ENCODE measurements around the gene MRPL20. TPM values are rescaled to one million over a fixed set of nuclear protein-coding genes. Genes with fewer than 3 reads are reported as not detected.

The MRPL20 gene
- total RNA-seq, 4 donors from 2014 or later: 106 to 170 (median 136) TPM

DNA sequence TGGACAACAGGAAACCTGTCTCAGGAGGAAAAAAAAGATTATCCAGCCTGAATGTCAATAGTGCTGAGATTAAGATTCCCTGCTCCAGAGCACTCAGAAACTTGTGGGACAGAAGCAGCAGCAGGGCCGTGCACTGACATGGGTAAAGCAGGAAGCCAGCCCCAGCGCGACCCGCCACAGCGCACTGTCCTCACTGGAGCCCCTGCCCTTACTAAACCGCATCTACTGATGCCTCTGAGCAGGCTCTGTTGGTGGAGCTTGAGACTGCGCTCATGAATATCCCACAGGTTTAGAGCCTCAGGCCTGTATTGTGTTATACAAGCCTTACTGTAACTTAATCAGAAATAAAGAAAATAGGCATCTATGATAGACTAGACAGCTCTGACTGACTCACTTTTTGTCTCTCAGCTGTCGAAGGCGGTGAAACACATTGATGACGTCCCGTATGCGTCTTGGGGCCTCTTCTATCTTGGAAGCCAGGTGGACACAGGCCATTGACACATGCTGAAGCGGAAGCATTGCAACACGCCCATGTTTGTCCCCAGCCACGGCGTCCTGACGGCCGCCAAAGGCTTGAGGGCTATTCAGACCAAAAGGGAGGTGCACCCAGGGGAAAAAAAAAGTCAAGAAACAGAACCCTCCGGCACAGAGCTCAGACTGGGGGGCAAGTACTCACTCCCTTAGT, 9.1 kb downstream of the MRPL20 start:
- DNase-seq (ENCODE audit: low spot score): no peak
- no peak for ATAC-seq (ENCODE audit: low FRiP score)
- TF ChIP-seq CTCF (IDR thresholded peaks at IDR 0.05): no peak

DNA sequence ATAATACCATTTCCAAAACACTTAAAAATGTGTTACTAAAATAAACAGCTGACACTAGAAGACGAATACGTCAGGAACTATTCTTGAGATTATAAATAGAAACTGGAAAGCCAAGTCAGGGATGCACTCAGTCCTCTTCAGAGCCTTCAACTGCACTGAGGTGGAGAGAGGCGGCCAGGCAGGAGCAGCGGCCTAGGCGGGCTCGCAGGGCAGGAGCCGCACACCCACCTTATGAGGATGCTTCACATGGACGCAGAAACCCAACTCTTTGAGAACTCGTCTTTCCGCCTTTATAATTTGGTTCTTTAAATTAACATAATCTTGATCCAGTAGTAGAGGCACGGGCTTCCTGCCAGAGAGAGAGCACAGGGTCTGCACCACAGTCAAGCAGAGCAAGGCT, 11.9 kb downstream of the MRPL20 start:
- ATAC-seq (ENCODE audit: low FRiP score) (no peak), DNase-seq (ENCODE audit: low spot score) (no peak)
- no peak for TF ChIP-seq CTCF (IDR thresholded peaks at IDR 0.05)

- ATAC-seq (ENCODE audit: low FRiP score) (no peak), DNase-seq (ENCODE audit: low spot score) (no peak)
- no peak for TF ChIP-seq CTCF (IDR thresholded peaks at IDR 0.05)
These were observed 13.0 kb downstream of the MRPL20 start for GRCh38 chr1:1394116-1394515.

GRCh38 chr1:1393428-1393827, 13.7 kb downstream of the MRPL20 start:
- ATAC-seq (ENCODE audit: low FRiP score): no peak
- no peak for TF ChIP-seq CTCF (IDR thresholded peaks at IDR 0.05)

DNA sequence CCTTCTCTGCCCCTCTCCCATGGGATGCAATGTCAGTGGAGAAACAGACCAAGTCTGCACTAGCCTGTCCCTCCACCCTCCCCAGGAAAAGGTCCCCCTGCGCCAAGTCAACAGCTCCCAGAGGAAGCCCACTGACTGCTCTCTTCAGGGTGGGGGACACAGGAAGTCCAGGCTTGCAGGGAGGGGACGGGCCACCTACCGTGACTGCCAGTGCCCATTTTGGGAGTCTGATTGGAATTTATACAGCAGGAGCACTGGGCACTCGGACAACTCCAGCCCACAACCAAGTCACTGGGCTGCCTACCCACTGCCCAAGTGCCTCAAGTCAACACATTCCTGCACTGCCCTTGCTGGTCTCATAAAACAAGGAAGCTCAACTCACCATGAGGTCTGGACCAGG, 14.1 kb downstream of the MRPL20 start:
- DNase-seq (ENCODE audit: low spot score): no peak
- ATAC-seq (ENCODE audit: low FRiP score): no peak
- TF ChIP-seq CTCF (IDR thresholded peaks at IDR 0.05): no peak

More at GRCh38 chr1:1393428-1393827, 13.7 kb downstream of the MRPL20 start:
- no peak for DNase-seq (ENCODE audit: low spot score)

DNA sequence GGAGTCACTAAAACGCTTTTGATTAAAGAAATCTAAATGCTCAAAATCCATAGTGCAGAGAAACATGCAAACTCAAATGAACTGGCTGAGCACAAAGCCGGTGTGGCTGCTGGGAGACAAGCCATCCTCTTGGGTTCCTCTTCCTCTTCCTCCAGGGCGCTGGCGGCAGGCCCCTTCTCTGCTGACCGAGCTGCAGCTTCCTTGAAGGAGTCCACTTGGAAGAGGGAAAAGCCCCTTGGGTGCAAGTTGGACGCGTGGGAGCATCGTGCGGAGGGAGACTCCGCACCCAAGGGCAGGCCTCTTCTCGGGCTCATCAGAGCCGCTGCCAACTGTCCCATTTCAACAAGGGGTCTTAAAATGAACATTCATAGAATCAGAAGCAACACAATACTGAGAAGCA, 15.9 kb downstream of the MRPL20 start:
- DNase-seq (ENCODE audit: low spot score): no peak
- TF ChIP-seq CTCF (IDR thresholded peaks at IDR 0.05): no peak
- no peak for ATAC-seq (ENCODE audit: low FRiP score)

DNA sequence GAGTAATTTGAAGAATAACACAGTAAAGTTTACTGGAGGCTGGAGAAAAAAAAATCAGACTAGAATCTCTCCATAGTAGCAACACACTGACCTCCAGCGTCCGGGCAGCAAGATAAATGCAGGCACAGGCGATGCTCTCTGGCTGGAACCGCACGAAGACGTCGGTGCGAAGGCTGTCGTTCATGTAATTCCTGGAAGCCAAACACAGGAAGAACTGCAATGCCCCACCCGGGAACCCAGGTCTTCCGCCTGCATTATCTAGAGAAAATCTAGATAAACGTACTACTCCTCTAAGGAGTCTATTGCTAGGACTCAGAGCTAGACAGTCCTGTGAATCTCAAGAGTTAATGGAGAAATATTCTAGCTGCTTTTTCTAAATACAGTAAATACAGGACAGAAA, 16.4 kb downstream of the MRPL20 start:
- ATAC-seq (ENCODE audit: low FRiP score) (no peak), DNase-seq (ENCODE audit: low spot score) (no peak)
- TF ChIP-seq CTCF (IDR thresholded peaks at IDR 0.05): no peak
